OCI-LY7 (cell line): ENCODE measurements around the gene AKIRIN2.
"Not testable (repeated sequence)": the region's sequence is repeated elsewhere in the genome, so short reads cannot be mapped to it uniquely, and the experiment has no call there.

Source experiments
- CTCF ChIP-seq: fragments of 200-600 bp; sonication (generic); conservative IDR thresholded peaks from 2 replicates; pipeline ENCODE4 v1.5.1; 2014; ENCODE audit warnings: mild to moderate bottlenecking, antibody characterized with exemption, low read length, moderate library complexity, mixed read lengths
- EZH2phosphoT487 ChIP-seq: fragments of 200-600 bp; sonication (generic); IDR thresholded peaks from 2 replicates; pipeline ENCODE4 v1.6.1; 2018; ENCODE audit warnings: low read depth, borderline replicate concordance, mild to moderate bottlenecking, mixed run types, antibody characterized with exemption, low read length, moderate library complexity, mixed read lengths

DNA sequence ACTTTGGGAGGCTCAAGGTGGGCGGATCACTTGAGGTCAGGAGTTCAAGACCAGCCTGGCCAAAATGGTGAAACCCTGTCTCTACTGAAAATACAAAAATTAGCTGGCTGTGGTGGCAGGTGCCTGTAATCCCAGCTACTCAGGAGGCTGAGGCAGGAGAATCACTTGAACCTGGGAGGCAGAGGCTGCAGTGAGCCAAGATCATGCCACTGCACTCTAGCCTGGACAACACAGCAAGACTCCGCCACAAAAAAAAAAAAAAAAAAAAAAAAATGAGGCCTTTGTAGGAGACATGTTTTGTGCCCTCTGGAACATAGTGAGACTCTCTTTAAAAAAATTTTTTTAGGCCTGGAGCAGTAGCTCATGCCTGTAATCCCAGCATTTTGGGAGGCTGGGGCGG, 10.7 kb upstream of the AKIRIN2 start:
- TF ChIP-seq CTCF, EZH2phosphoT487: not testable (repeated sequence)
